ENCODE results near the gene VRK2.

- TF ChIP-seq, protein P1, sequence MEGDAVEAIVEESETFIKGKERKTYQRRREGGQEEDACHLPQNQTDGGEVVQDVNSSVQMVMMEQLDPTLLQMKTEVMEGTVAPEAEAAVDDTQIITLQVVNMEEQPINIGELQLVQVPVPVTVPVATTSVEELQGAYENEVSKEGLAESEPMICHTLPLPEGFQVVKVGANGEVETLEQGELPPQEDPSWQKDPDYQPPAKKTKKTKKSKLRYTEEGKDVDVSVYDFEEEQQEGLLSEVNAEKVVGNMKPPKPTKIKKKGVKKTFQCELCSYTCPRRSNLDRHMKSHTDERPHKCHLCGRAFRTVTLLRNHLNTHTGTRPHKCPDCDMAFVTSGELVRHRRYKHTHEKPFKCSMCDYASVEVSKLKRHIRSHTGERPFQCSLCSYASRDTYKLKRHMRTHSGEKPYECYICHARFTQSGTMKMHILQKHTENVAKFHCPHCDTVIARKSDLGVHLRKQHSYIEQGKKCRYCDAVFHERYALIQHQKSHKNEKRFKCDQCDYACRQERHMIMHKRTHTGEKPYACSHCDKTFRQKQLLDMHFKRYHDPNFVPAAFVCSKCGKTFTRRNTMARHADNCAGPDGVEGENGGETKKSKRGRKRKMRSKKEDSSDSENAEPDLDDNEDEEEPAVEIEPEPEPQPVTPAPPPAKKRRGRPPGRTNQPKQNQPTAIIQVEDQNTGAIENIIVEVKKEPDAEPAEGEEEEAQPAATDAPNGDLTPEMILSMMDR (IDR thresholded peaks at IDR 0.05; ENCODE audit: poor library complexity, severe bottlenecking): no peak
- TF ChIP-seq, protein P2, sequence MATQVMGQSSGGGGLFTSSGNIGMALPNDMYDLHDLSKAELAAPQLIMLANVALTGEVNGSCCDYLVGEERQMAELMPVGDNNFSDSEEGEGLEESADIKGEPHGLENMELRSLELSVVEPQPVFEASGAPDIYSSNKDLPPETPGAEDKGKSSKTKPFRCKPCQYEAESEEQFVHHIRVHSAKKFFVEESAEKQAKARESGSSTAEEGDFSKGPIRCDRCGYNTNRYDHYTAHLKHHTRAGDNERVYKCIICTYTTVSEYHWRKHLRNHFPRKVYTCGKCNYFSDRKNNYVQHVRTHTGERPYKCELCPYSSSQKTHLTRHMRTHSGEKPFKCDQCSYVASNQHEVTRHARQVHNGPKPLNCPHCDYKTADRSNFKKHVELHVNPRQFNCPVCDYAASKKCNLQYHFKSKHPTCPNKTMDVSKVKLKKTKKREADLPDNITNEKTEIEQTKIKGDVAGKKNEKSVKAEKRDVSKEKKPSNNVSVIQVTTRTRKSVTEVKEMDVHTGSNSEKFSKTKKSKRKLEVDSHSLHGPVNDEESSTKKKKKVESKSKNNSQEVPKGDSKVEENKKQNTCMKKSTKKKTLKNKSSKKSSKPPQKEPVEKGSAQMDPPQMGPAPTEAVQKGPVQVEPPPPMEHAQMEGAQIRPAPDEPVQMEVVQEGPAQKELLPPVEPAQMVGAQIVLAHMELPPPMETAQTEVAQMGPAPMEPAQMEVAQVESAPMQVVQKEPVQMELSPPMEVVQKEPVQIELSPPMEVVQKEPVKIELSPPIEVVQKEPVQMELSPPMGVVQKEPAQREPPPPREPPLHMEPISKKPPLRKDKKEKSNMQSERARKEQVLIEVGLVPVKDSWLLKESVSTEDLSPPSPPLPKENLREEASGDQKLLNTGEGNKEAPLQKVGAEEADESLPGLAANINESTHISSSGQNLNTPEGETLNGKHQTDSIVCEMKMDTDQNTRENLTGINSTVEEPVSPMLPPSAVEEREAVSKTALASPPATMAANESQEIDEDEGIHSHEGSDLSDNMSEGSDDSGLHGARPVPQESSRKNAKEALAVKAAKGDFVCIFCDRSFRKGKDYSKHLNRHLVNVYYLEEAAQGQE (IDR thresholded peaks at IDR 0.05; ENCODE audit: borderline replicate concordance): no peak
- TF ChIP-seq EP300 (conservative IDR thresholded peaks at IDR 0.05; ENCODE audit: poor library complexity, severe bottlenecking) (no peak), TAF1 (IDR thresholded peaks at IDR 0.05; ENCODE audit: low read depth) (no peak)
Measured at GRCh38 chr2:58030771-58031170, 15.8 kb upstream of the VRK2 start.
